HG02885 (cell line): ENCODE measurements around the gene SMIM14.
"Not testable (repeated sequence)": the region's sequence is repeated elsewhere in the genome, so short reads cannot be mapped to it uniquely, and the experiment has no call there.

Experiments used
- ATAC-seq: cut with Tn5 transposase; IDR thresholded peaks from one replicate; pipeline ENCODE4 v1.9.1; 2021; ENCODE audit warnings: mild to moderate bottlenecking; ENCODE audit not compliant: unreplicated experiment, poor library complexity

Gene SMIM14

GRCh38 chr4:39638354-39639239, at the start of gene SMIM14:
SMIM14 (minus strand) TSS chr4:39638865; CDS start chr4:39605145, 33,720 bp downstream.
- peak; percentile 73 for ATAC-seq

DNA sequence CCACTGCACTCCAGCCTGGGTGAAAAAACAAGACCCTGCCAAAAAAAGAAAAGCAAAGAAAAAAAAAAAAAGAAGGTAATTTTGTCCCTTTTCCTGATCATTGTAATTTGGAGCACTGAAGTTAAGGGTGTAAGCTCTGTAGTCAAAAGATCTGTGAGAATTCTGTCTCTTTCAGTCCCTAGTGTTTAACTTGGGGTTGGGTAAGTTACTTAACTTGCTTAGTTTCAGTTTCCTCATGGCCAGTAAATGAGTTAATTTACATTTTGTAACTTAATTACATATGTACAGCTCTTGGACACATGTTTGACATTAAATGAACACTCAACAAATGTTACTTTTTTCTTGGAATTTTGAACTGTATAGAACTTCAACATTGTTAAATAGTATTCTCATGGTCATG, 48.3 kb upstream of the SMIM14 start:
- no peak for ATAC-seq

GRCh38 chr4:39685990-39686389, 47.3 kb upstream of the SMIM14 start:
- ATAC-seq: no peak

DNA sequence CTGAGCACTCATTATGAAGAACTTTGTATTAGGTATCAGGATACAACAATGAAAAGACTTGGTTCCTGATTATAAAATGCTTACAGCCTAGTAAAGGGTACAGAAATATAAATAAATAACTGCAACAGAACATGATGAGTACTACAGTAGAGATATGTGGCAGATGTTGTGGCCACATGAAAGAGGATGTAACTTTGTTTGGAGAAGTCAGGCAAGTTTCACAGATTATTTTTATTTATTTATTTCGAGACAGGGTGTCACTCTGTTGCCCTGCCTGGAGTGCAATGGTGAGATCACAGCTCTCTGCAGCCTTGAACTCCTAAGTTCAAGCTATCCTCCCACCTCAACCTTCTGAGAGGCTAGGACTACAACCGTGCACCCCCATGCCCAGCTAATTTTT, 43.5 kb upstream of the SMIM14 start:
- peak; percentile 89 for ATAC-seq

DNA sequence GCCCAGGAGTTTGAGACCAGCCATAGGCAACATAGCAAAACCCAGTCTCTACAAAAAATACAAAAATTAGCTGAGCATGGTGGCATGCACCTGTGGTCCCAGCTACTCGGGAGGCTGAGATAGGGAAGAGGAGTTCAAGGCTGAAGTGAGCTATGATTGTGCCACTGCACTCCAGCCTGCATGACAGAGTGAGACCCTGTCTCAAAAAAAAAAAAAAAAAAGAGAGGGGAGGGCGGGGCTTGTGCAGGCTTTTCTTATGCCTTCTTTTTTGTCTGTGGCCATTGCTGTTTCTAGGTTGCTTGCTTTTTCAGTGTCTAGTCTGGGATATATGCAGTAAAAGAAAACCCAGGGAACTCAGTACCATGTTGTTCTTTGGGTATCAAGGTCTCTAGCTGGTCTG, 42.3 kb upstream of the SMIM14 start:
- not testable (repeated sequence) for ATAC-seq

DNA sequence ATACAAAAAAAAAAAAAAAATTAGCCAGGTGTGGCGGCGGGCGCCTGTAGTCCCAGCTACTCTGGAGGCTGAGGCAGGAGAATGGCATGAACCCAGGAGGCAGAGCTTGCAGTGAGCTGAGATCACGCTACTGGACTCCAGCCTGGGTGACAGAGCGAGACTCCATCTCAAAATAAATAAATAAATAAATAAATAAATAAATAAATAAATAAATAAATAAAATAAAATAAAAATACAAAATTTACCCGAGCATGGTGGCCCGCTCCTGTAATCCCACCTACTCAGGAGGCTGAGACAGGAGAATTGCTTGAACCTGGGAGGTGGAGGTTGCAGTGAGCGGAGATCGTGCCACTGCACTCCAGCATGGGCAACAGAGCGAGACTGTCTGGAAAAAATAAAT, 37.0 kb upstream of the SMIM14 start:
- not testable (repeated sequence) for ATAC-seq

- ATAC-seq: not testable (repeated sequence)
Observed at GRCh38 chr4:39670296-39670695, 31.6 kb upstream of the SMIM14 start.

- no peak for ATAC-seq
Observed at GRCh38 chr4:39668887-39669286, 30.2 kb upstream of the SMIM14 start.

DNA sequence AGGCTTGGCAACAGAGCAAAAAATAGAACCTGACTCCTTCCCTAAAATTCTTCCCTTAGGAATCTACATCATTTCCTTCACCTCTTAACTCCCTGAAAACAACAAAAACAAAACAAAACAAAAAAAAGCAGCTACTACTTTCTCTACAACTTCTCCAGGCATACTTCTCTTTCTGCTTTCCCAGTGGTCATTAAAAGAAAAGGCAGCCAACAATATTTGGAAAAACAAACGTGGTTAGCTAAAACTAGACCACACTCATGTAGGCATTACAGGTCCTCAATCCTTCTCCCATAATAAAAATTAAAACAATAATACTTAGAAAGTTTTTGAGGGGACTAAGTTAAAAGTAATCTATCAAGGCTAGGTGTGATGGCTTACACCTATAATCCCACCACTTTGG, 29.0 kb upstream of the SMIM14 start:
- no peak for ATAC-seq

DNA sequence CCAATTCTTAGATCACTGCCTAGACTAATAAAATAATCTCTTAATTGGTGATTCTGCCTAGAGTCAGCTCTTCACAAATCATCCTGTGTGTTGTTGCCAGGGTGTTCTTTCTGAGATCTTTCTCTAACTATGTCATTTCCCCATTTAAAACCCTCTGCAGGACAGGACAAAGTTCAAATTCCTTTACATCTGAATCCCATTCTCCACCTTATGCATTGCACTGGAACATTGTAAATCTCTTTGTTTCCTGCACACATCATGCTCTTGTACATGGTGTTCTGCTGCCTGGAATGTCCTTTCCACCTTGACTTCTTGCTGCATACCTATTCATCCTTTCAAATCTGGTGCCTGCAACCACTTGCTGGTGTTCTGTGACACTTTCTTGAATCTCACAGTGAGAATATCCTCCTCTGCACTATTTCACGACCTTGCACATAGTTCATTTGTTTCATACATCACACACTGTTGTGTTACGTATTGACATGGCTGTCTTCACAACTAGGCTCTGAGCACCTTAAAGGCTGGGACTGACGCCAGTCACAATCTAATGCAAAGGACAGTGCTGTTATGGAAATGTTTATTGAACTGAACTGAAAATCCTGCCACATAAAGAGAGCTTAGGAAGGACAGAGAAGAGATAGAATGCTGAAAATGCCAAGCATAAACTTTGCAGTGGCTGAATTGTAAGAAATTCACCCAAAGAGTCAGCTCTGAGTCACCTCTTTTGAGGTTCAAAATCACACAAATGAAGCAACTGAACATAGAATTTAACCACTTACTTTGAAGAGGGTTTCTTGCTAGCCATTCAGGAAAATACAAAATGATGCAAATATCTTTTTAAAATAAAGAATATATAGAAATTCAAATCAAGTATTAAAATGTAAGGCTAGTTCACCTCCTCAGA, 26.4 kb upstream of the SMIM14 start:
- no peak for ATAC-seq

DNA sequence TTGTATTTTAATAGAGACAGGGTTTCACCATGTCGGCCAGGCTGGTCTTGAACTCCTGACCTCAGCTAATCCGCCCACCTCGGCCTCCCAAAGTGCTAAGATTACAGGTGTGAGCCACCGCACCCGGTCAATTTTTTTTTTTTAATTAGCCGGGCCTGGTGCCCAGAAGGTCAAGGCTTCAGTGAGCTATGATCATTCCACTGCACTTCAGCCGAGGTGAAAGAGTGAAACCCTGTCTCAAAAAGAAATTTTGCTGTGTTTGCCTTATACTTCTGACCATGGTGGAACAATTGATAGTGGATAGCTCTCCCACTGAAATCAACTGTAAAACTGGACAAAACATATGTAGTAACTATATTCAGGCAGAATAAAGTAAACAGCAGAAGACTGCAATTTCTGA, 24.0 kb upstream of the SMIM14 start:
- no peak for ATAC-seq

- ATAC-seq: no peak
Observed at GRCh38 chr4:39660757-39661156, 22.1 kb upstream of the SMIM14 start.

DNA sequence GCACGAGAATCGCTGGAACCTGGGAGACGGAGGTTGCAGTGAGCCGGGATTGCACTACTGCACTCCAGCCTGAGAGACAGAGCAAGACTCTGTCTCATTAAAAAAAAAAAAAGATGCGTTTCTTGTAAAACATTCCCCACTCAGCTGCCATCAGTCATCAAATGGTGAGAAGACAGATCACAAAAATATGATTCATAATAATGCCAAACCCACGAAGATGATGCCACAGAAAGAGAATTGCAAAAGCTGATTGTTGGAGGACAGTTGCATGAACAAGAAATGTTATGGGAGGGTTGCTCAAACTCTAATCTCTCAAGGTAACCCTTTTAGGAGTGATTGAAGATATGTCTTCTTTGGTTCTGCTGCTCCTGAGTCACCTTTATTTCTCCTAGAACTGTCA, 21.4 kb upstream of the SMIM14 start:
- no peak for ATAC-seq

DNA sequence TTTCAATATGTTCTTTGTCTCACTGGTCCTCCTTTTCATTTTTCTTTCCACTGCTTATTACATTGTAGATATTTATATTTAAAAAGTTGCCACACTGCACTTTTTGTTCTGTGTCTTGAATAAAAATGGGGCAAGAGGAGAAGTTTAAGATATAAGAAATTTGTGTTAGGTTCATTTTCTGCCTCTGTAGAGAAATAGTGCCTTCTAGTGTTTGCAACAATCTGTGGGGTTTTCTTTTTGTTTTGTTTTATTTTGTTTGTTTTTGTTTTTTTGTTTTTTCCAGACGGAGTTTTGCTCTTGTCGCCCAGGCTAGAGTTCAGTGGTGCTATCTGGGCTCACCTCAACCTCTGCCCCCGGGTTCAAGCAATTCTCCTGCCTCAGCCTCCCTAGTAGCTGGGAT, 20.1 kb upstream of the SMIM14 start:
- no peak for ATAC-seq

DNA sequence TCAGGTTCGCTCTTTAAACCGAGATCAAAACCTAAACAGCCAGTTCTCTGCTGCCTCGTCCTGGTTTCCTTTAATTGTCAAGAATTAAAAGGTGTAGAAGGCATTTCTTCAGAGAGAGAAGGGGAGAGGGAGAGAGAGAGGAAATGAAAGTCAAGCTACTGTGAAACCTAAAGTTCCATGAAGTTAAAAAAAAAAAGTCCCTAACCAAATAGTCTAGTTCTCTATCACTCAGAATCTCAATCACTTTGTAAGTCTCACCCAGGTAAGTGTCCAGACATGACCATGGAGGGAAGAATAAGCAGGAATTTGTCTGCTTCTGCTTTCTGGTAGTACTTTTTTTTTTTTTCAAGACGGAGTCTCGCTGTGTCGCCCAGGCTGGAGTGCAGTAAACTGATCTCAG, 18.8 kb upstream of the SMIM14 start:
- ATAC-seq: peak; percentile 91

DNA sequence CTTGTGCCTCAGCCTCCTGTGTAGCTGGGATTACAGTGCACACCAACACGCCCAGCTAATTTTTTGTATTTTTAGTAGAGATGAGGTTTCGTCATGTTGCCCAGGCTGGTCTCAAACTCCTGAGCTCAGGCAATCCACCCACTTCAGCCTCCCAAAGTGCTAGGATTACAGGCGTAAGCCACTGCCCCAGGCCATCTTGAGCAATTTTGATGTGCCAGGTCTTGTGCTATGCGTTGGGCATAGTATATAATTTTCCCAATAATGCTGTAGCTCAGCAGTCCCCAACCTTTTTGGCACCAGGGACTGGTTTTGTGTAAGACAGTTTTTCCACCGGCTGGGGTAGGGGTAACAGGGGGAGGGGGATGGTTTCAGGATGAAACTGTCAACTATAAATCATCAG, 18.0 kb upstream of the SMIM14 start:
- ATAC-seq: not testable (repeated sequence)

DNA sequence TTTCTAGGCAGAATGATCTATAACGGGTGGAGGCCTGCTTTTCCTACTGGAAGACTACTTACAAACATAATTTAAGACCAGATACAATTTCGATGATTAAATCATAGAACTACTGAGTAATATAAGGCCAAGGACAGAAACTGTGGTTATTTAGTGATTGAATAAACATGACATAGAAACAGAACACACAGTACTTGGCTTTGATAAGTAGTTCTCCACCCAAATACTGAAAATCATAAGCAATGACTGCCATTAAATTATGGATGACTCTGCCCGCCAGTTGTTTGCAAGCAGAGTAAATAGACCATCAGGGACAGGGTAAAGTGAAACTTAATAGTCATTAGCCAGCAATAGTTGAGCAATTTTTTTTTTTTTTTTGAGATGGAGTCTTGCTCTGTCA, 17.2 kb upstream of the SMIM14 start:
- ATAC-seq: no peak

- no peak for ATAC-seq
Observed at GRCh38 chr4:39655211-39655610, 16.5 kb upstream of the SMIM14 start.

DNA sequence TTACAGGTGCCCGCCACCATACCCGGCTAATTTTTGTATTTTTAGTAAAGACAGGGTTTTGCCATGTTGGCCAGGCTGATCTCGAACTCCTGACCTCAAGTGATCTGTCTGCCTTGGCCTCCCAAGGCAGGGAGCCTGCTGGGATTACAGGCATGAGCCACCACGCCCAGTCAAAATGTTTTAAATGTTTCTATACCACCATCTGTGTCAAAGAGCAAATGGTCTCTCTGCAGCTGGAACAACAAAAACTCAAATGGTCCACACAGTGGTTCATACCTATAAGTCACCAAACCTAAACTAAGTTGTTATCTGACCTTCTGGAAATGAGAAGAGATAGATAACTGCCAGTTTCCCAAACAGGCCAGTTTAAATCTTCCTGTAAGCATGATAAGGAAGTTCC, 12.9 kb upstream of the SMIM14 start:
- ATAC-seq: not testable (repeated sequence)

GRCh38 chr4:39649639-39650265, 11.1 kb upstream of the SMIM14 start:
- no peak for ATAC-seq
